Measurements from ENCODE around the gene CYP4F22. TPM values are rescaled to one million over a fixed set of nuclear protein-coding genes. Genes with fewer than 3 reads are reported as not detected.
A peak's percentile ranks its signal among the peaks of the same experiment; 100 is the strongest.

CYP4F22 gene
- total and polyA plus RNA-seq, 9 of the 15 experiments (the other 6 are each of a cell fraction or from before 2014, with no cell fraction given) = not detected

- TF ChIP-seq ZKSCAN3 (CRISPR knock-in tag; IDR thresholded peaks at IDR 0.05) = no peak
- no peak for TF ChIP-seq USF1 (CRISPR knock-in tag; IDR thresholded peaks at IDR 0.05)
- TF ChIP-seq CREB5 (CRISPR knock-in tag; IDR thresholded peaks at IDR 0.05) = no peak
- no peak for TF ChIP-seq FIP1L1 (IDR thresholded peaks at IDR 0.05; ENCODE audit: low read depth, low read length, poor library complexity, severe bottlenecking)
Measured at GRCh38 chr19:15584095-15584494, 75.8 kb downstream of the CYP4F22 start (continued).

- no TSS peak for BruUV-seq (replicated peaks)
- FAIRE-seq = peak; percentile 63
- TF ChIP-seq TFAP4 (CRISPR knock-in tag; IDR thresholded peaks at IDR 0.05; ENCODE audit: borderline replicate concordance) (0 out of 2 replicates have a peak, but pooled peaks have one; percentile 36), ZFP36 (IDR thresholded peaks at IDR 0.05; ENCODE audit: low read depth, low read length, partially characterized antibody) (peak; percentile 68), HCFC1 (IDR thresholded peaks at IDR 0.05; ENCODE audit: low read depth, low read length) (0 out of 2 replicates have a peak, but pooled peaks have one; percentile 22), CBX1 (IDR thresholded peaks at IDR 0.05; ENCODE audit: low read depth) (0 out of 2 replicates have a peak, but pooled peaks have one; percentile 51), PBX2 (CRISPR knock-in tag; IDR thresholded peaks at IDR 0.05; ENCODE audit: low read depth) (no peak), PBX2 (tag; conservative IDR thresholded peaks at IDR 0.05; ENCODE audit: low read depth) (no peak), ZEB2 (IDR thresholded peaks at IDR 0.05) (no peak), ARID2 (IDR thresholded peaks at IDR 0.05) (0 out of 2 replicates have a peak, but pooled peaks have one; percentile 35)
Measured at GRCh38 chr19:15584541-15585115, 76.3 kb downstream of the CYP4F22 start.

More at GRCh38 chr19:15584541-15585115, 76.3 kb downstream of the CYP4F22 start:
- 7% methylated on average over 25 of the region's 35 CpGs for WGBS (ENCODE audit: insufficient coverage, low coverage, missing lambda C conversion rate)
- Histone ChIP-seq H3K36me3 (ENCODE audit: control insufficient read depth, insufficient read depth, low read length) (no peaks in the 10 kb centered on the region), H3K27me3 (ENCODE audit: control insufficient read depth in 2 of 2, insufficient read depth in 2 of 2, low read length in 2 of 2) (peaks cover 3 to 19% of the 10 kb centered on the region in 2 experiments; a peak in 3 of 5 replicates), H3K4me2 (ENCODE audit: insufficient read depth, low read length) (no peak overlapping the region), H3K9me3 (replicated peaks; ENCODE audit: control insufficient read depth, insufficient read depth, low read depth, low read length) (no peaks in the 10 kb centered on the region), H3K27ac (ENCODE audit: extremely low read depth, low read depth, low read length) (no peak overlapping the region), H3K4me3 (no peak overlapping the region), H3K4me1 (replicated peaks in 1 of 2; ENCODE audit: control insufficient read depth in 2 of 2, insufficient read depth in 2 of 2, low read length in 2 of 2) (peaks cover 0 to 6% of the 10 kb centered on the region in 2 experiments; a peak in 1 of 5 replicates), H3K9me1 (ENCODE audit: control insufficient read depth, insufficient read depth, low read length) (no peaks in the 10 kb centered on the region), H3K79me2 (ENCODE audit: control insufficient read depth, insufficient read depth, low read length) (no peaks in the 10 kb centered on the region), H2AFZ (ENCODE audit: low read depth, low read length) (no peak overlapping the region), H3K9ac (ENCODE audit: insufficient read depth in 1 of 2, low read depth in 2 of 2, low read length in 2 of 2) (no peak overlapping the region), H4K20me1 (replicated peaks; ENCODE audit: control insufficient read depth, insufficient read depth, low read length) (peaks cover 5% of the 10 kb centered on the region; the same call in 1 of the 2 replicates)
- POLR2A ChIA-PET = no interaction called here
- DNase-seq (ENCODE audit: extremely low read depth in 1 of 4, low spot score in 3 of 4) = peak; percentile 79 to 83 (median 82)
- intact Hi-C loops (cut with micrococcal nuclease) = no loop called here
- CTCF ChIA-PET (ENCODE audit: low intra/inter-chr PET ratio) = interaction anchor here (1.0 to 1.3 kb wide), 3 partner anchors 284 to 598 kb away, joined by 3 to 5 read pairs (median 4); no protein-coding TSS in a partner anchor
- in situ Hi-C loops (cut with MboI) = no loop called here
- ATAC-seq = peak; percentile 100

Data from K562 (cell line).